Peyer's patch (tissue), 4 donors: ENCODE results near the gene LARP4B. TPM values are rescaled to one million over a fixed set of nuclear protein-coding genes. Genes with fewer than 3 reads are reported as not detected.
"Not testable (repeated sequence)": the region's sequence is repeated elsewhere in the genome, so short reads cannot be mapped to it uniquely, and the experiment has no call there.

ENCODE experiments used
- DNase-seq, 3 donors: peaks; one replicate each; pipeline ENCODE4 v3.0.0-alpha.2; 2017 to 2019
- H3K27ac ChIP-seq, 4 donors: fragments of 200-600 bp; sonication (generic); one replicate each; pipeline ENCODE4 v1.5.1; 2016 to 2019
- H3K27me3 ChIP-seq, 2 donors: fragments of 200-600 bp; sonication (generic); one replicate each; pipeline ENCODE4 v1.5.1; 2019
- H3K36me3 ChIP-seq, 3 donors: fragments of 200-600 bp; sonication (generic); one replicate each; pipeline ENCODE4 v1.5.1; 2016 to 2019
- H3K4me1 ChIP-seq, 4 donors: fragments of 200-600 bp; sonication (generic); one replicate each; pipeline ENCODE4 v1.5.1; 2016 to 2019
- H3K4me3 ChIP-seq, 4 donors: fragments of 200-600 bp; sonication (generic); 1 replicate in 3 of 4; 2 replicates in 1 of 4; pipeline ENCODE4 v1.5.1; 2016 to 2019; ENCODE audit warnings: mild to moderate bottlenecking in 1 of 4
- H3K9me3 ChIP-seq, 4 donors: fragments of 200-600 bp; sonication (generic); one replicate each; pipeline ENCODE4 v1.5.1; 2016 to 2019; ENCODE audit warnings: mild to moderate bottlenecking in 1 of 4
- POLR2A ChIP-seq, 2 donors: fragments of 450-650 bp; IDR thresholded peaks; one replicate each; pipeline ENCODE4 v1.5.1; 2017; ENCODE audit warnings: antibody characterized with exemption in 2 of 2, mild to moderate bottlenecking in 2 of 2, moderate library complexity in 2 of 2
- total RNA-seq, 4 donors: library from RNA; depleted of rRNA; stranded (reverse); fragments of >200 nt; gene quantifications; one replicate each; pipeline ENCODE4 v1.1.0, GENCODE V29; 2016
- TF ChIP-seq, protein P1 (sequence below), 6 experiments: fragments of 450-650 bp in 4 of 6; fragments of 200-600 bp in 2 of 6; sonication (generic) in 1 of 6; IDR thresholded peaks; one replicate each; pipeline ENCODE4 v1.5.1; 2017 to 2019; ENCODE audit warnings: antibody characterized with exemption in 6 of 6, mild to moderate bottlenecking in 3 of 6, moderate library complexity in 1 of 6

Gene LARP4B
- total RNA-seq, 4 donors from 2014 or later, result 77.2 to 106 (median 93.3) TPM

DNA sequence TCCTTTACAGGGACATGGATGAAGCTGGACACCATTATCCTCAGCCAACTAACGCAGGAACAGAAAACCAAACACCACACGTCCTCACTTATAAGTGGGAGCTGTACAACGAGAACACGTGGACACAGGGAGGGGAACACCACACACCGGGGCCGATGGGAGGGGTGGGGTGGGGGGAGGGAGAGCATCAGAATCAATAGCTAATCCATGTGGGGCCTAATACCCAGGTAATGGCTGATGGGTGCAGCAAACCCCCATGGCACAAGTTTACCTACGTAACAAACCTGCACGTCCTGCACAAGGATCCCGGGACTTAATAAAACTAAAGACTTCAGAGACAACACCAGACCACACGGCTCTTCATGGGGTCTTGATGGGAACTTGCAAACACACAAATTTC, 159.9 kb downstream of the LARP4B start:
- Histone ChIP-seq H3K9me3 (no peaks in the 10 kb centered on the region), H3K4me1 (no peaks in the 10 kb centered on the region), H3K36me3 (no peaks in the 10 kb centered on the region), H3K27me3 (no peaks in the 10 kb centered on the region), H3K27ac (no peak overlapping the region), H3K4me3 (no peak overlapping the region)
- TF ChIP-seq POLR2A (IDR thresholded peaks at IDR 0.05), result no peak
- TF ChIP-seq, protein P1, sequence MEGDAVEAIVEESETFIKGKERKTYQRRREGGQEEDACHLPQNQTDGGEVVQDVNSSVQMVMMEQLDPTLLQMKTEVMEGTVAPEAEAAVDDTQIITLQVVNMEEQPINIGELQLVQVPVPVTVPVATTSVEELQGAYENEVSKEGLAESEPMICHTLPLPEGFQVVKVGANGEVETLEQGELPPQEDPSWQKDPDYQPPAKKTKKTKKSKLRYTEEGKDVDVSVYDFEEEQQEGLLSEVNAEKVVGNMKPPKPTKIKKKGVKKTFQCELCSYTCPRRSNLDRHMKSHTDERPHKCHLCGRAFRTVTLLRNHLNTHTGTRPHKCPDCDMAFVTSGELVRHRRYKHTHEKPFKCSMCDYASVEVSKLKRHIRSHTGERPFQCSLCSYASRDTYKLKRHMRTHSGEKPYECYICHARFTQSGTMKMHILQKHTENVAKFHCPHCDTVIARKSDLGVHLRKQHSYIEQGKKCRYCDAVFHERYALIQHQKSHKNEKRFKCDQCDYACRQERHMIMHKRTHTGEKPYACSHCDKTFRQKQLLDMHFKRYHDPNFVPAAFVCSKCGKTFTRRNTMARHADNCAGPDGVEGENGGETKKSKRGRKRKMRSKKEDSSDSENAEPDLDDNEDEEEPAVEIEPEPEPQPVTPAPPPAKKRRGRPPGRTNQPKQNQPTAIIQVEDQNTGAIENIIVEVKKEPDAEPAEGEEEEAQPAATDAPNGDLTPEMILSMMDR (IDR thresholded peaks at IDR 0.05), result no peak
- DNase-seq, result no peak

DNA sequence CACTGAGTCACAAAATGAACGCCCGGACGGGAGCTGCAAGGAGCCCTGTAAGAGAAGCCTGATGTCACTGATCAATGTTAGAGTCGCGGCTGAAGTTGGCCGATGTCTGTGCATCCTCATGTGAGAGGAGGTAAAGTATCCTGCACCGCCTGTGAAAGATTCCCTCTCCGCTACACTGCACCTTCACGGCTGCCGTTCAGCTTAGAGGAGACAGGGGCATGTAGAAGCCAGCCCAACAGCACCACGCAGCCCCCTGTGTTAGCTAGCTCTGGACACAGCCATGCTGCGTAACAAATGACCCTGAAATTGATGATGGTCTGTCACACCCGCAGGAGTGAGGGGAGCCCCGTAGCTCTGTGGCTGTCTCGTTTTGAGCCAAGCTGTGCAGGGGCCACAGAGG, 160.5 kb downstream of the LARP4B start:
- Histone ChIP-seq H3K36me3 (no peaks in the 10 kb centered on the region), H3K27ac (no peak overlapping the region), H3K4me1 (no peaks in the 10 kb centered on the region), H3K9me3 (no peaks in the 10 kb centered on the region), H3K27me3 (no peaks in the 10 kb centered on the region), H3K4me3 (no peak overlapping the region)
- no peak for DNase-seq
- TF ChIP-seq POLR2A (IDR thresholded peaks at IDR 0.05), result no peak
- TF ChIP-seq, protein P1 (IDR thresholded peaks at IDR 0.05), result no peak

DNA sequence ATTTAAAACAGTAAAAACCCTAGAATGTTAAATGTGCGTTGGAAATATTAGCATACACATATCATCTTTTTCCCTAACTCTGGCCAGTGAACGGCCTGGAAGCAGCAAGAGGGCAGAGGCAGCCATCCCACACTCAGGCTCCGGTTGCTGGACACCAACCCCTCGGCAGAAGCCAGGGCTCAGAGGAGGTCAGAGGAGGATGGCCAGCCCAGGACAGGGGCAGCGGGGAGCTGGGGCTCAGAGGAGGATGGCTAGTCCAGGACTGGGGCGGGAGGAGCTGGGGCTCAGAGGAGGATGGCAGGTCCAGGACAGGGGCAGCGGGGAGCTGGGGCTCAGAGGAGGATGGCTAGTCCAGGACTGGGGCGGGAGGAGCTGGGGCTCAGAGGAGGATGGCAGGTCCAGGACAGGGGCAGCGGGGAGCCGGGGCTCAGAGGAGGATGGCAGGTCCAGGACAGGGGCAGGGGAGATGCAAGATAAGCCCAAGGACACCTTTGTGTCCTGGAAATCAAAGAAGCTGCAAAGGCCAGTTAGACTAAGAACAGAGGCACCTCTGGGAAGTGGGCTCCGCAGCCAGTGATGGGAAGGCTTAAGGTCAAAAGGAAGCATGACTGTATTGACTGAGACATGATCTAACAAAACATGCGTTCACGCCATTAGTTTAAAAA, 161.3 kb downstream of the LARP4B start:
- not testable (repeated sequence) for H3K27me3 ChIP-seq, H3K27ac ChIP-seq, H3K4me3 ChIP-seq, H3K4me1 ChIP-seq, H3K9me3 ChIP-seq, H3K36me3 ChIP-seq, DNase-seq

DNA sequence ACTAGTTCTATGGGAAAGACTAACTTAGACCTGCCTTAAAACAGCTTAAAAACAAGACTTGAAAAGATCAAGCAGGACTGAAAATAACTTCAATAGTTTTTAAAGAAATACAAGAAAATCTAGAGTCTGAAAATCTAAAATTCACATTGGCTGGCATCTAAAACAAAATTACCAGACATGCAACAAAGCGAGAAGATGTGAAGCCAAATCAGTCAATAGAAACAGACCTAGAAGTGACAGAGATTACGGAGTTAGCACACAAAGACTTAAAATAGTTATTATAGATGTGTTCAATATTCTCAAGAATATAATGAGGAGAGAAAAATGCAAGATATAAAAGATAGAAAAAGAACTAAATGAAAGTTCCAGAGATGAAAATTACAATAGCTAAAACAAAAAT, 163.7 kb downstream of the LARP4B start:
- DNase-seq, result no peak
- H3K9me3 ChIP-seq, result no peaks in the 10 kb centered on the region
- no peaks in the 10 kb centered on the region for H3K36me3 ChIP-seq
- no peaks in the 10 kb centered on the region for H3K27me3 ChIP-seq
- no peak overlapping the region for H3K27ac ChIP-seq
- H3K4me3 ChIP-seq, result no peak overlapping the region
- H3K4me1 ChIP-seq, result no peaks in the 10 kb centered on the region
- TF ChIP-seq, protein P1 (IDR thresholded peaks at IDR 0.05), result no peak
- no peak for TF ChIP-seq POLR2A (IDR thresholded peaks at IDR 0.05)

DNA sequence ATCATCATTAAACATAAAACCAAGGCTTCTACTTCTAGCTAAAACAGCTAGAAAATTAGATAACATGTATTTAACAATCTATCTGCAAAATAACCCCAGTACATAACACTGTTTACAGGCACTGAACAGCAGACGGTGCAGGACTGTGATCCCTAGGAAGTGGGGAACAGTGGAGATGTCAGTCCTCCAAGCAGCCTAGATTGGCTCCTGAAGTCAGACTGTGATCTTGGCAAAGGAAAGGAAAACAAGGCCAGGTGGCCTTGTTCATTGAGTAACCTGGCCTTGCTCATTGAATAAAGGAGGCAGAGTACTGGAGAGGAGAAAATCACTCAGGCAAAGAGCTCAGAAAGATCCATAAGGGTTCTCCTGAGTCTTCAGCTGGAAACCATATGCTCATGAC, 164.3 kb downstream of the LARP4B start:
- no peak overlapping the region for H3K27ac ChIP-seq

DNA sequence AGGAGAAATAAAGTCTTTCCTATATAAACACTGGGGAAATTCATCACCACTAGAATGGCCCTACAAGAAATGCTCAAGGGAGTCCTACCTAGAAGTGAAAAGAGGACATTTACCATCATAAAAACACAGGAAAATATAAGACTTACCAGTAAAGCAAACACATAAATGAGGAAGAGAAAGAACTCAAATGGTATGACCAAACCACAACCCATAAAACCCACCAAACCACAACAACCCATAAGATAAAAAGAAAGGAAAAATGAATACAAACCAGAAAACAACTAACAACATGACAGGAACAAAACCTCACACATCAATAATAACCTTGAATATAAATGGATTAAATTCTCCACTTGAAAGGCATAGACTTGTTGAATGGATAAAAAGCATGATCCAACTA, 170.1 kb downstream of the LARP4B start:
- no peak overlapping the region for H3K4me3 ChIP-seq
- no peaks in the 10 kb centered on the region for H3K27me3 ChIP-seq
- no peak overlapping the region for H3K27ac ChIP-seq
- TF ChIP-seq, protein P1 (IDR thresholded peaks at IDR 0.05), result no peak
- no peak for TF ChIP-seq POLR2A (IDR thresholded peaks at IDR 0.05)
- no peaks in the 10 kb centered on the region for H3K36me3 ChIP-seq
- no peaks in the 10 kb centered on the region for H3K4me1 ChIP-seq
- H3K9me3 ChIP-seq, result no peaks in the 10 kb centered on the region
- no peak for DNase-seq

More for the DNA sequence above, 164.3 kb downstream of the LARP4B start:
- TF ChIP-seq, protein P1 (IDR thresholded peaks at IDR 0.05), result no peak
- no peak for TF ChIP-seq POLR2A (IDR thresholded peaks at IDR 0.05)
- no peak overlapping the region for H3K4me3 ChIP-seq
- no peaks in the 10 kb centered on the region for H3K27me3 ChIP-seq
- no peaks in the 10 kb centered on the region for H3K36me3 ChIP-seq
- no peaks in the 10 kb centered on the region for H3K4me1 ChIP-seq
- no peak for DNase-seq
- H3K9me3 ChIP-seq, result no peaks in the 10 kb centered on the region
